AG09319 (cell line): ENCODE measurements around the gene SYK.

Source experiments
- DNase-seq: peaks from one replicate; pipeline ENCODE4 v3.0.0-alpha.2; 2010; ENCODE audit warnings: low read depth; ENCODE audit errors: extremely low read depth
- TF ChIP-seq, protein P1 (sequence below): IDR thresholded peaks from 2 replicates; pipeline ENCODE4 v1.5.1; 2011; ENCODE audit warnings: low read depth, mild to moderate bottlenecking, inconsistent platforms, low read length, moderate library complexity

Gene SYK

DNA sequence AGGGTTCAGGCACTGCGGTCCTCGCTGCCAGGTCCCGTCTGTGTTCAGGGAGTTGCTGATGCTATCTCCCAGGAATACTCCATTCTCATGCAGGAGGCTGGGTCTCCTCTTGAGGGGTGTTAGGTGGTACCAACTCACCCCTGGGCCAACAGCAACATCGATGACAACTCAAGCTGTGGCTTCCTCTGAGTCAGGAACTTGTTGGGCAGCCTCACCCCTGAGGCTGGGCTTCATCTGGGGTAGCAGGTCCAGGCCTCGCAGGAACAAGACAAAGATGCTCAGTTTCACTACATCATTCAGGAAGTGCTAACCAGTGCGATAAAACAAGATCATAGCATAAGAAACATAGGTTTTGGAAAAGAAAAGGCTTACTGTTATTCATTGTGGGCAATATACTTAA lies 125.9 kb downstream of the SYK start:
- TF ChIP-seq, protein P1, sequence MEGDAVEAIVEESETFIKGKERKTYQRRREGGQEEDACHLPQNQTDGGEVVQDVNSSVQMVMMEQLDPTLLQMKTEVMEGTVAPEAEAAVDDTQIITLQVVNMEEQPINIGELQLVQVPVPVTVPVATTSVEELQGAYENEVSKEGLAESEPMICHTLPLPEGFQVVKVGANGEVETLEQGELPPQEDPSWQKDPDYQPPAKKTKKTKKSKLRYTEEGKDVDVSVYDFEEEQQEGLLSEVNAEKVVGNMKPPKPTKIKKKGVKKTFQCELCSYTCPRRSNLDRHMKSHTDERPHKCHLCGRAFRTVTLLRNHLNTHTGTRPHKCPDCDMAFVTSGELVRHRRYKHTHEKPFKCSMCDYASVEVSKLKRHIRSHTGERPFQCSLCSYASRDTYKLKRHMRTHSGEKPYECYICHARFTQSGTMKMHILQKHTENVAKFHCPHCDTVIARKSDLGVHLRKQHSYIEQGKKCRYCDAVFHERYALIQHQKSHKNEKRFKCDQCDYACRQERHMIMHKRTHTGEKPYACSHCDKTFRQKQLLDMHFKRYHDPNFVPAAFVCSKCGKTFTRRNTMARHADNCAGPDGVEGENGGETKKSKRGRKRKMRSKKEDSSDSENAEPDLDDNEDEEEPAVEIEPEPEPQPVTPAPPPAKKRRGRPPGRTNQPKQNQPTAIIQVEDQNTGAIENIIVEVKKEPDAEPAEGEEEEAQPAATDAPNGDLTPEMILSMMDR = no peak

DNA sequence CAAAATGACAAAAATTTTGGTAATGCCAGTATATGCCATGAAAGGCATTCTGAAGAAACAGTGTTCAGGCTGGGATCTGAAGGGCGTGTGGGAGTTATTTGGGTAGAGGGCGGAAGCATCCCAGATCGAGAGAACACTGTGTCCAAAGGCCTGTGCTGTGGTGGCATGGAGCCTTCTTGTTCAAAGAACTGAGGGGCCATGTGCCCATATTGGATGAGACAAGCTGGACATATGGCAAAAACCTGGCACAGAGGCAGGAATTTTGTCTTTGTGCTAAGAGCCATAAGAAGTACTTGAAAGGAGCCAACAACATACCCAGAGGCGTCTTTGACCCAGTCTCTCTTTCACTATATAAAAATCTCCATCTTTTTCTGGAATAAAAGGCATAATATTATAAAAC lies 128.0 kb downstream of the SYK start:
- TF ChIP-seq, protein P1 = no peak
- no peak for DNase-seq

More for the DNA sequence above, 125.9 kb downstream of the SYK start:
- no peak for DNase-seq

DNA sequence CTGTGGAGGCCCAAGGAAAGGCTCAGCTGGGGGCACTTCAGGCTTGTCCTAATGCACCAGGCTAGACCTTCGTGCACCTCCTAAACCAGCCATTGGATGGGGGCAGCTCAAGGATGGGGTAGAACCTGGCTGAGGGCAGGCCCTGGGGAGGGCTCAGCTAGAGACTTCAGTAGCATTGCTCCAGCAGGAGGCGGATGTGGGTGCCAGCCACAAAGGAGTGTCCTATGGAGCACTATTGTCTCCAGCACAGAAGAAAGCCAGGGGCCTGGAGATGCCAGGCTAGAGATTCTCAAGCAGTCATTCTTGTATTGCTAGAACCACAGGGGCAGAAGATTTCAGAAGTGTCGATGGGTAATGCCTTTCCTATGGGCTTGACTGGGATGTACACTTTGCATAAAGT lies 131.8 kb downstream of the SYK start:
- TF ChIP-seq, protein P1 = no peak
- no peak for DNase-seq

DNA sequence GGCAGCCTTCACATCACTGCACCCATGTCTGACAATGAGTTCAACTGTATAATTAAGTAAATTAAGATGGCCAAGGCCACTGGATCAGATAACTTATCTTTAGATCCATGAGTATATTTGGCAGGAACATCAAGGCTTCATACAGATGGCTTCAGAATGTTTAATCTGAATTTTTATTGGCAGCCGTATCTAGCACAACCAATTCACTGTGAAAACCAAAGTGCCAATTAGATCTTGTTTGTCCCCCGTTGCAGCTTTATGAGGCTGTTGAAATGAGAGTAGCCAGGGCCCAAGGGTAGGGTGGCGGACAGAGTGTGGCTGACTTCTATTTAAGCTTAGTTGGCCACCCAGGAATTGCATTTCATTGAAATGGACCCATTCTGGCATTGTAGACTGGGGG lies 137.7 kb downstream of the SYK start:
- DNase-seq = no peak
- TF ChIP-seq, protein P1 = no peak

DNA sequence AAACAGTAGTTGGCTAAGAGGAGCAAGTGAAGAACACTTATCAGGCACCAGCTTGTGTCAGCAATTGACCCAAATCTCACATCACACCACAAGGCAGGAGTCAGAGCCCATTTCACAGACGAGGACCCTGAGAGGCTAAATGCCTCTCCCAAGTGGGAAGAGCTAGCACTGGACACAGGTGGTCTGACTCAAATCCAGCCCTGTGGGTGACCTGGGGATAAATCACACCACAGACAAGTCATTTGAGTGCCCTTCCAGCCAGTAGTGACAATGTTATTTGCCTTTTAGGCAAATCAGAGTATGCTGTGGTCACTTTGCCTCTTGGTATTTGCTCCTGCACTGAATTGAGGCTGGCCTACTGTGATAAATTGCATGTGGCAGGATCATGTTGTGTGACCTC lies 138.7 kb downstream of the SYK start:
- no peak for DNase-seq
- TF ChIP-seq, protein P1 = no peak

DNA sequence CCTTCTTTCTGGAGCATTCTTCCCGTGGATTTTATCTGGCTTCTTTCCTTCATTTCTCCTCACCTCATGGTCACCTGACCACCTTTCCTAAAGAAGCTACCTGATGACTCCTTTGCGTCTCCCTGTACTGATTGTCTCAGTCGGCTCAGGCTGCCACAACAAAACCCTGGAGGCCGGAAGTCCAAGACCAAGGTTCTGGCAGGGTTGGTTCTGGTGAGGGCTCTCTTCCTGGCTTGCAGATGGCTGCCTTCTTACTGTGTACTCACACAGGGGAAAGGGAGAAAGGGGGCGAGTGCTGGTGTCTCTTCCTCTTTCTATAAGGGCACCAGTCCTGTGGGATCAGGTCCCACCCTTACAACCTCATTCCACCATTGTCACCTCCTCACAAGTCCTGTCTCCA lies 140.0 kb downstream of the SYK start:
- no peak for DNase-seq
- TF ChIP-seq, protein P1 = no peak

DNA sequence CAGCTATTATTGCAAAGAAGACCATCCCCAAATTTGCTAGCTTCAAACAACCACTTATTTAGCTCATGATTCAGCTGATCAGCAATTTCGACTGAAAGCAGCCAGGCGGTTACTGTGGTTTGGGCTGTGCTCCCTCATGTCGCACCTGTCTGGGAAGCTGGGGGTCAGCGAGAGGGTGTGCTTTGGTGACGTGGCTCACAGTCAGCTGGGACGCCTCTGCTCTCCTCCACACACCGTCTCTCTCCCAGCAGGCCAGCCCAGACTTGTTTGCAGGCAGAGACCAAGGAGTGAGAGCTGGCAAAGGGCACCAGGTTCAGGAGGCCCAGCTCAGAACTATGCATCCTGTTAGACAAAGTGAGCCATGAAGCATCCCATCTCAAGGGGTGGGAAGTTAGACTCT lies 140.9 kb downstream of the SYK start:
- TF ChIP-seq, protein P1 = no peak
- DNase-seq = no peak
